Measurements from ENCODE around the gene PRKCA. TPM values are rescaled to one million over a fixed set of nuclear protein-coding genes. Genes with fewer than 3 reads are reported as not detected.
"Not testable (repeated sequence)": the region's sequence is repeated elsewhere in the genome, so short reads cannot be mapped to it uniquely, and the experiment has no call there.

The PRKCA gene
- total RNA-seq, 1 experiment from 2014 or later: 29.6 TPM

DNA sequence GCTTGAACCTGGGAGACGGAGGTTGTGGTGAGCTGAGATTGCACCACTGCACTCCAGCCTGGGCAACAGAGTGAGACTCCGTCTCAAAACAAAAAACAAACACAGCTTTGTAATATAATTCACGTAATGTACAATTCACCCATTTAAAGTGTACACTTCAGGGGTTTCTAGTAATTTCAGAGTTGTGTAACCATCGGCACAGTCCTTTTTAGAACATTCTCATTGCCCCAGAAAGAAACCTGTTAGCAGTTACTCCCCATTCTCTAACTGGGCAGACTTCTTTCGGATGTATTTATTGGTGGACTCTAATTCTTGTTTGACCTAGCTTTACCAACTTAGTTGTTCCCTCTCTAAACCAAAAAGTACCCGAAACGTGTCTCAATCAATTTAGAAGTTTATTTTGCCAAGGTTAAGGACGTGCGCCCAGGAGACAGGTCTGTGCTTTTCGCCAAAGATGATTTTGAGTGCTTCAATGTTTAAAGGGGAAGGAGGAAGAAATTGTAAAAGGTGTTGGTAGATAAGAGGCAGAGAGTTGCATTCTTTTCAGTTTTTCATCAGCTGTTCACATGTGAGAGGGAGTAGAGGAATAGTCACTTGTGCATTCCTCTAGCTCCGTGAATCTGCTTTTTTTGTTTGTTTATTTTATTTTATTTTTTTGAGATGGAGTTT is 175.3 kb downstream of the PRKCA start:
- no peak for TF ChIP-seq CTCF (IDR thresholded peaks at IDR 0.05; ENCODE audit: insufficient read depth in 1 of 2, low read depth in 1 of 2, low read length in 1 of 2, severe bottlenecking in 1 of 2, unreplicated experiment in 1 of 2)
- H3K4me1 Mint-ChIP-seq (ENCODE audit: low read depth, unreplicated experiment): peaks cover 20% of the 10 kb centered on the region
- no peak for DNase-seq
- ChIA-PET POLR2A (no interaction called here), CTCF (no interaction called here)
- H3K9me3 ChIP-seq: no peaks in the 10 kb centered on the region
- no peak overlapping the region for H3K4me3 ChIP-seq (ENCODE audit: low read depth, low read length)
- H3K9me3 Mint-ChIP-seq (ENCODE audit: unreplicated experiment): no peaks in the 10 kb centered on the region
- H3K27me3 ChIP-seq (replicated peaks; ENCODE audit: control insufficient read depth, insufficient read depth, low read length): no peaks in the 10 kb centered on the region
- H3K27ac Mint-ChIP-seq (ENCODE audit: unreplicated experiment): peak overlapping the region; percentile 4
- no peaks in the 10 kb centered on the region for H3K36me3 ChIP-seq (ENCODE audit: control insufficient read depth, insufficient read depth, low read length)
- no TSS peak for BruUV-seq (replicated peaks)
- H3K4me1 ChIP-seq: peaks cover 15% of the 10 kb centered on the region; the same call in 1 of the 2 replicates
- H3K27me3 Mint-ChIP-seq (ENCODE audit: insufficient read depth, unreplicated experiment): no peaks in the 10 kb centered on the region
- H3K4me3 Mint-ChIP-seq (ENCODE audit: unreplicated experiment): no peak overlapping the region
- intact Hi-C loops (cut with micrococcal nuclease; ENCODE audit: unreplicated experiment): no loop called here
- H3K36me3 Mint-ChIP-seq (ENCODE audit: insufficient read depth, unreplicated experiment): no peaks in the 10 kb centered on the region

DNA sequence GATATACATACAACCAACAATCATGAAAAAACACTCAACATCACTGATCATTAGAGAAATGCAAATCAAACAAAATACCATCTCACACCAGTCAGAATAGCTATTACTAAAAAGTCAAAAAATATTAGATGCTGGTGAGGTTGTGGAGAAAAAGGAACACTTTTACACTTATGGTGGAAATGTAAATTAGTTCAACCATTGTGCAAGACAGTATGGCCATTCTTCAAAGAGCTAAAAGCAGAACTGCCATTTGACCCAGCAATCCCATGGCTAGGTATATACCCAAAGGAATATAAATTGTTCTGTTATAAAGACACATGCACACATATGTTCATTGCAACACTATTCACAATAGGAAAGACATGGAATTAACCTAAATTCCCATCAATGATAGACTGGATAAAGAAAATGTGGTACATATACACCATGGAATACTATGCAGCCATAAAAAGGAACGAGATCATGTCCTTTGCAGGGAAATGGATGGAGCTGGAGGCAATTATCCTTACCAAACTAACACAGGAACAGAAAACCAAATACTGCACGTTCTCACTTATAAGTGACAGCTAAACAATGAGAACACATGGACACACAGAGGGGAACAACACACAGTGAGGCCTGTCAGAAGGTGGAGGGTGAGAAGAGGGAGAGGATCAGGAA is 176.9 kb downstream of the PRKCA start:
- POLR2A ChIA-PET; BruUV-seq (replicated peaks); H3K36me3 Mint-ChIP-seq (ENCODE audit: insufficient read depth, unreplicated experiment); DNase-seq; H3K4me3 ChIP-seq (ENCODE audit: low read depth, low read length); H3K27me3 Mint-ChIP-seq (ENCODE audit: insufficient read depth, unreplicated experiment); H3K9me3 ChIP-seq; H3K27ac Mint-ChIP-seq (ENCODE audit: unreplicated experiment); intact Hi-C loops (cut with micrococcal nuclease; ENCODE audit: unreplicated experiment); H3K4me3 Mint-ChIP-seq (ENCODE audit: unreplicated experiment); CTCF ChIA-PET; H3K9me3 Mint-ChIP-seq (ENCODE audit: unreplicated experiment); H3K36me3 ChIP-seq (ENCODE audit: control insufficient read depth, insufficient read depth, low read length); H3K27me3 ChIP-seq (replicated peaks; ENCODE audit: control insufficient read depth, insufficient read depth, low read length): not testable (repeated sequence)
- peaks cover 20% of the 10 kb centered on the region for H3K4me1 Mint-ChIP-seq (ENCODE audit: low read depth, unreplicated experiment)
- peaks cover 12% of the 10 kb centered on the region; the same call in 1 of the 2 replicates for H3K4me1 ChIP-seq

DNA sequence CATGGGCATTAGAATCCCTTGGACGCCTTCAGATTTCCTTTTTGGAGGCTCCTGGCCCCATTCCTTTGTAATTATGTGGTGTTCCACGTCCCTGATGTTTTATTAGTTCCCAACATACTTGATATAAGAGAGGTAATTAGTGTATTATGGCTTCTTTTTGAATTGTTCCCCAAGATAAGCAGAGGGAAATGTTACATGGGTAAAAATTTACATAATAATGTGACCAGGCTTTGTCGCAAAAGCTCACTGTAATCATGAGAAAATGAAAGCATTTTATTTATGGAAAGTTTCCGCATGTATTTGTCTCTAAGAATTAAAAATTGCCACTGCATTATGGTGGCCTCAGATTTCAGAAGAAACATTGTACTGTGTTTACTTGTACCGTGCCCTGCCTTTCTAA is 177.8 kb downstream of the PRKCA start:
- no peak for DNase-seq
- no peak overlapping the region for H3K27ac Mint-ChIP-seq (ENCODE audit: unreplicated experiment)
- no TSS peak for BruUV-seq (replicated peaks)

More for the DNA sequence above, 177.8 kb downstream of the PRKCA start:
- Mint-ChIP-seq H3K27me3 (ENCODE audit: insufficient read depth, unreplicated experiment) (no peaks in the 10 kb centered on the region), H3K4me1 (ENCODE audit: low read depth, unreplicated experiment) (peaks cover 12% of the 10 kb centered on the region), H3K36me3 (ENCODE audit: insufficient read depth, unreplicated experiment) (no peaks in the 10 kb centered on the region), H3K9me3 (ENCODE audit: unreplicated experiment) (no peaks in the 10 kb centered on the region), H3K4me3 (ENCODE audit: unreplicated experiment) (no peak overlapping the region)
- peaks cover 5% of the 10 kb centered on the region; the same call in 1 of the 2 replicates for H3K4me1 ChIP-seq
- H3K9me3 ChIP-seq: no peaks in the 10 kb centered on the region
- no peak overlapping the region for H3K4me3 ChIP-seq (ENCODE audit: low read depth, low read length)
- H3K36me3 ChIP-seq (ENCODE audit: control insufficient read depth, insufficient read depth, low read length): no peaks in the 10 kb centered on the region
- ChIA-PET CTCF (no interaction called here), POLR2A (no interaction called here)
- no peak for TF ChIP-seq CTCF (IDR thresholded peaks at IDR 0.05; ENCODE audit: insufficient read depth in 1 of 2, low read depth in 1 of 2, low read length in 1 of 2, severe bottlenecking in 1 of 2, unreplicated experiment in 1 of 2)
- intact Hi-C loops (cut with micrococcal nuclease; ENCODE audit: unreplicated experiment): no loop called here
- H3K27me3 ChIP-seq (replicated peaks; ENCODE audit: control insufficient read depth, insufficient read depth, low read length): no peaks in the 10 kb centered on the region

All from Caco-2 (cell line).